Measurements from ENCODE around the gene BLOC1S6.

The BLOC1S6 gene

GRCh38 chr15:45588219-45588875, 1.2 kb downstream of the BLOC1S6 start:
- DNase-seq (ENCODE audit: low read depth), result no peak

GRCh38 chr15:45589256-45589655, 2.1 kb downstream of the BLOC1S6 start:
- DNase-seq (ENCODE audit: low read depth), result no peak

GRCh38 chr15:45594319-45594718, 7.1 kb downstream of the BLOC1S6 start:
- DNase-seq (ENCODE audit: low read depth), result no peak

GRCh38 chr15:45594835-45595530, 7.8 kb downstream of the BLOC1S6 start:
- no peak for DNase-seq (ENCODE audit: low read depth)

GRCh38 chr15:45603881-45604280, 16.7 kb downstream of the BLOC1S6 start:
- DNase-seq (ENCODE audit: low read depth), result no peak

- no peak for DNase-seq (ENCODE audit: low read depth)
These were observed 17.1 kb downstream of the BLOC1S6 start for GRCh38 chr15:45604326-45604725.

GRCh38 chr15:45606413-45606812, 19.2 kb downstream of the BLOC1S6 start:
- DNase-seq (ENCODE audit: low read depth), result no peak

- no peak for DNase-seq (ENCODE audit: low read depth)
These were observed 19.7 kb downstream of the BLOC1S6 start for GRCh38 chr15:45606841-45607240.

GRCh38 chr15:45611305-45611704, 24.1 kb downstream of the BLOC1S6 start:
- DNase-seq (ENCODE audit: low read depth), result no peak

GRCh38 chr15:45612790-45613415, 25.7 kb downstream of the BLOC1S6 start:
- no peak for DNase-seq (ENCODE audit: low read depth)

- no peak for DNase-seq (ENCODE audit: low read depth)
These were observed 29.7 kb downstream of the BLOC1S6 start for GRCh38 chr15:45616901-45617323.

- DNase-seq (ENCODE audit: low read depth), result no peak
These were observed 31.6 kb downstream of the BLOC1S6 start for GRCh38 chr15:45618813-45619212.

GRCh38 chr15:45628136-45628535, 41.0 kb downstream of the BLOC1S6 start:
- no peak for DNase-seq (ENCODE audit: low read depth)

GRCh38 chr15:45630917-45631691, 43.9 kb downstream of the BLOC1S6 start:
- no peak for DNase-seq (ENCODE audit: low read depth)

- DNase-seq (ENCODE audit: low read depth), result no peak
These were observed 44.6 kb downstream of the BLOC1S6 start for GRCh38 chr15:45631776-45632175.

- DNase-seq (ENCODE audit: low read depth), result no peak
These were observed 47.4 kb downstream of the BLOC1S6 start, which contains the start of gene SQOR for GRCh38 chr15:45634432-45635190. Gene SQOR (plus strand): TSS chr15:45635029. CDS start chr15:45658924, 23,895 bp downstream.

GRCh38 chr15:45635191-45635638, 48.0 kb downstream of the BLOC1S6 start:
- no peak for DNase-seq (ENCODE audit: low read depth)

- DNase-seq (ENCODE audit: low read depth), result no peak
These were observed 48.6 kb downstream of the BLOC1S6 start for GRCh38 chr15:45635763-45636292.

GRCh38 chr15:45637141-45637540, 50.0 kb downstream of the BLOC1S6 start:
- no peak for DNase-seq (ENCODE audit: low read depth)

GRCh38 chr15:45637552-45638033, 50.4 kb downstream of the BLOC1S6 start:
- no peak for DNase-seq (ENCODE audit: low read depth)

- DNase-seq (ENCODE audit: low read depth), result no peak
These were observed 53.4 kb downstream of the BLOC1S6 start for GRCh38 chr15:45640616-45641015.

All from CMK (cell line).